Subcutaneous adipose tissue (tissue), 4 donors: ENCODE measurements around the gene GMDS. TPM values are rescaled to one million over a fixed set of nuclear protein-coding genes. Genes with fewer than 3 reads are reported as not detected.

Experiments used
- total RNA-seq, 4 donors: library from RNA; depleted of rRNA; stranded (reverse); fragments of >200 nt; gene quantifications; one replicate each; pipeline ENCODE4 v1.1.0, GENCODE V29; 2016
- TF ChIP-seq, protein P1 (sequence below): fragments of 450-650 bp; IDR thresholded peaks from one replicate; pipeline ENCODE4 v1.5.1; 2016; ENCODE audit warnings: low read depth, mild to moderate bottlenecking, control low read depth, antibody characterized with exemption, moderate library complexity

GMDS gene
- total RNA-seq, 4 donors from 2014 or later, result 10.1 to 17.3 (median 13.9) TPM

DNA sequence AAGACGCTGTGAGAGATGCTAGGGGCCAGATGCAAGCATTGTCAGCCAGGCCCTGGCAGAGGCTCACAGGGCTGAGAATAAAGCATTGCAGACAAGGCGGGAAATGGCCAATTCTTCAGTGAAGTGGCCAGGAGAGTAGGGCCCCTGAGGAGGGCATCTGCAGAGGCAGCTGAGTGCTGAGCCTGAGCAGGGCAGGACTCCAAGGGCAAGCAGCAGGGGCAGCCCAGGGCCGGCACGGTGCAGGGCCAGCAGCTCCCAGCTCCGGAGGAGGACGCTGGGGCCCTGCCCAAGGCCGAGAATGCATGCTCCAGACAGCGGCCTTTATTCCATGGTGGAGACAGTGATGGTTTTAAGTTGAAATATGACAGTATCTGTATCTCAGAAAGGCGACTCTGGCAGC is 330.2 kb downstream of the GMDS start:
- TF ChIP-seq, protein P1, sequence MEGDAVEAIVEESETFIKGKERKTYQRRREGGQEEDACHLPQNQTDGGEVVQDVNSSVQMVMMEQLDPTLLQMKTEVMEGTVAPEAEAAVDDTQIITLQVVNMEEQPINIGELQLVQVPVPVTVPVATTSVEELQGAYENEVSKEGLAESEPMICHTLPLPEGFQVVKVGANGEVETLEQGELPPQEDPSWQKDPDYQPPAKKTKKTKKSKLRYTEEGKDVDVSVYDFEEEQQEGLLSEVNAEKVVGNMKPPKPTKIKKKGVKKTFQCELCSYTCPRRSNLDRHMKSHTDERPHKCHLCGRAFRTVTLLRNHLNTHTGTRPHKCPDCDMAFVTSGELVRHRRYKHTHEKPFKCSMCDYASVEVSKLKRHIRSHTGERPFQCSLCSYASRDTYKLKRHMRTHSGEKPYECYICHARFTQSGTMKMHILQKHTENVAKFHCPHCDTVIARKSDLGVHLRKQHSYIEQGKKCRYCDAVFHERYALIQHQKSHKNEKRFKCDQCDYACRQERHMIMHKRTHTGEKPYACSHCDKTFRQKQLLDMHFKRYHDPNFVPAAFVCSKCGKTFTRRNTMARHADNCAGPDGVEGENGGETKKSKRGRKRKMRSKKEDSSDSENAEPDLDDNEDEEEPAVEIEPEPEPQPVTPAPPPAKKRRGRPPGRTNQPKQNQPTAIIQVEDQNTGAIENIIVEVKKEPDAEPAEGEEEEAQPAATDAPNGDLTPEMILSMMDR, result no peak

DNA sequence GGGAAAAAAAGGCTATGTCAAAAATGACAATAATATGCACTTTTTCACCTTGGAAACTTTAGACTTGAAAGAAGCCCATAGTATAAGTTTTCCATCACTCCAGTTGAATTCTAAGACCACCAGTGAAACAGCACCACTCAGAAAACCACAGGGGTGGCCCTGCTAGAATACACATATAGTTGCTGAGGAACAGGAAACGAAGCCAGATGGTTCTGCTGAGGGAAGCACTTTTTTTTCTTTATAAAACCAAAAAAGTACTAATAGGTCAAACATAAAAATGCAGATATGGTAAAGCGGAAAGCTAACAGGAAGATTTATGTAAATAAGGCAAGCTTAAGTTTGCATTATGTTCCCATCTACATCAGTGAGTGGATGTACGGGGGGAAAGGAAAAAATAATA is 331.8 kb downstream of the GMDS start:
- TF ChIP-seq, protein P1, result no peak

DNA sequence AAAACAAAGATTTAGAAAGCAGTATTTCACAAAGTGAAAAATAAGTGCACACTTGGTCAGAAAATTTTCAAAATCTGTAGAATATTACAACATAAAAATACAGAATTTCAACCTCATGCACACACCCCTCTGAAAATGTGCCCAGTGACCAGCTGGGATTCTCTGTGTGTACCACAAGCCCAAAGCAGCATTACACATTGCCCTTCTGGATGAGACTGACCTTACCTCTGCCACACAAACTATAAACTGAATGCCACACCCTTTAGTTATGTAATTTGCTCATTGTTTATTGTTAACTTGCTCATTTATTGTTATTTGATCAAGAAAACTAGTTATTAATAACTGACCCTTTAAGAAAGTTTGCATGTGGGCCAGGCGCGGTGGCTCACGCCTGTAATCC is 332.7 kb downstream of the GMDS start:
- TF ChIP-seq, protein P1, result no peak

DNA sequence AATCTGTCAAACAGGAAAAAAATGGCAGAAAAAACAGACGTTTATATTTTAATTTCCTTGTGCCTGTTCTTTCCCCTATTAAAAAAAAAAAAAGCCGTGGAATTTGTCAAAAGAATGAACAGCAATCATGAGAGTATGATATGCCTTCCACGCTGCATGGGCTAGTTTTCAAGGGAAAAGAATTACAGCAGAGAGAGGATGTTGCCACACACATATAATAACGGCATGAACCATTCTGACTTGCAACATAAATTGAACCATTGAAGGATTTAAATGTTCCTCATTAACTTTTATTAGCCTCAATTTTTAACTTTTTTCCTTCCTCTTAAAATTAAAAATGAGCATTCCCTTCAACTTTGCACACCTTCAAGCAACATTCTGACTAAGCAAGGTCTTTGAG is 333.9 kb downstream of the GMDS start:
- TF ChIP-seq, protein P1, result no peak

DNA sequence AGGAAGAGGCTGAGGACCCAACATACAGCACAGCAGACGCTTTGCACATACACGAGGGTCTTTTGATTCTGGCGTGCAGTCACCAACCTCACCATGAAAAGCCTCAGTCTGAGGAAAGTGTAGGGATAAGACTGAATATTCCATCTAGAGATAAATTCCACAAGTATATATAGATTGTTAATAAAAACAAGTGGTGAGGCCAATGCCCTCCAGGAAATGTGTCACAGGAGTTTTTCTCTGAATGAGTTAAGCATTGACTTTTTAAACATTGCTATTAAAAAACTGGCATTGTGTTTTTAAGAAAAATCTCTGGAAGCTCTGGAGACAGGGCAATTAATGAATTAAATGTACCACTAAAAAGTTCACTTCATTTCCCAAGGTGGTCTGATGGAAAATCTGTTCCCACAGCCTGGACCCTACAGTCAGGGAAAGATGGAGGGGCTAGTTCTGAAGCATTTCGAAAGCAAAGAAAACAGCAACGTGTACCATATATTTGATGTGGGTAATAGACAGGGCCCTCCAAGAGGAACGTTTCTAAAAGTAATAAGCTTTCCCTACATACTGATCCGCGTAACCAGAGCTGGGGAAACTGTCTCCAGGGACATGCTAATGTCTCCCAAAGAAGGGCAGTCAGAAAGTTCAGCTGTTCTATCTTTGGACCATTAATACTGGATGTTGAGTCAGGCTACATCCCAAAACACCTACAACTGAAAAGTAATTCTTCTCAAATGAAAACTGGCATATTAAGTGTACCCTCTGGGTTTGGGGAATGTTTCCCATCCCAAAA is 334.6 kb downstream of the GMDS start:
- TF ChIP-seq, protein P1, result no peak

DNA sequence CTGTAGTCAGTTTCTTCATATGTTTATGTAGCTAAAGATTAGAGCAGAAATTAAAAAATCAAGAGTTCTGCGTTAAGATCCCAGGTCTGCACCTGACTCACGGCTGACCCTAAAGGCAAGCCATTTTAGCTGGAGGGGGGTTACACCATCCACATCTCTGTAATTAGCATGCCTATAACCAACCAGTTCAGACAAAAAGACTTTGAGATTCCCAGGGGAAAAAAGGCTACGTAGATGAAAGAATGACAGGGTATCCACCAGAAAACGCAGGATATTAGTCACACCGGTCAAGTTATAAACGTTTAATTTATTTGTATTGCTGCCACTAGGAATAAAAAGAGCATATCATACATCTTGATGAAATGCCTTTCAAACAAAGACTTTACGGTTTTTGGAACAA is 336.6 kb downstream of the GMDS start:
- TF ChIP-seq, protein P1, result no peak

DNA sequence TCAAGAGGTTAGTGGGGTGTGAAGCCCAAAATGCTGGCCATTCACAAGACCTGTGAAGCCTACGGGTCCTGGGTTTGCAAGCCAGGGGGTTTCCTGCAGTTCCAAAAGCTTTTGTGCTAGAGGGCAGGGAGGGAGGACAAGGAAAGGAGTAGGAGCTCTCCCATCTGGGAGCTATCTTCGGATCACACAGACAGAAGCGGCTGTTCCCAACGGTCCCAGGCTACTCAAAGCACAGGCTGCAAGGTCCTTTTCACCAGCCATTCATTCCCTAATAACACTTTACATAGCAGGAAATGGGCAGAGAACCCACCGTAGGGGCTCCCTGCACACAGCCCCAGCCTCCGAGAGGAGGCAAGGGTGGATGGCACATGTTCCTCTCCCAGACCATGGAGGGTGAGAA is 338.8 kb downstream of the GMDS start:
- TF ChIP-seq, protein P1, result no peak
